Measurements from ENCODE around the gene CAP2. TPM values are rescaled to one million over a fixed set of nuclear protein-coding genes. Genes with fewer than 3 reads are reported as not detected.
A peak's percentile ranks its signal among the peaks of the same experiment; 100 is the strongest.

CAP2 gene
- total and polyA plus RNA-seq, 5 experiments from 2014 or later, result not detected

- Mint-ChIP-seq H3K9me3 (no peaks in the 10 kb centered on the region), H3K4me1 (peaks cover 7 to 29% (median 19%) of the 10 kb centered on the region in 4 donors), H3K27me3 (no peaks in the 10 kb centered on the region), H3K36me3 (no peaks in the 10 kb centered on the region), H3K27ac (peak overlapping the region in 2 of 10 donors; percentile 33 to 53), H3K4me3 (no peak overlapping the region)
- no peak for ATAC-seq
- DNase-seq, result no peak
- POLR2A ChIA-PET, result interaction anchor here (4.7 kb wide), 1 partner anchor 13 kb away, joined by 35 read pairs; the partner anchor contains the start of gene FAM8A1
These were observed 194.6 kb downstream of the CAP2 start for GRCh38 chr6:17588011-17588410.

- Mint-ChIP-seq H3K27ac (peak overlapping the region in 9 of 10 donors; percentile 58 to 92 (median 84)), H3K36me3 (no peaks in the 10 kb centered on the region), H3K4me1 (peaks cover 7 to 28% (median 17%) of the 10 kb centered on the region in 4 donors), H3K4me3 (peak overlapping the region in 8 of 10 donors; percentile 7 to 83 (median 39)), H3K9me3 (no peaks in the 10 kb centered on the region), H3K27me3 (no peaks in the 10 kb centered on the region)
- ATAC-seq, result peak; percentile 98 to 99
- DNase-seq, result peak in 9 of 10 donors; percentile 9 to 76 (median 51)
- POLR2A ChIA-PET, result interaction anchor here (0.8 to 4.7 kb wide), 4 partner anchors 10 to 117 kb away, joined by 3 to 35 read pairs (median 4); partner anchors contain the start of genes FAM8A1 and NUP153
These were observed 196.2 kb downstream of the CAP2 start for GRCh38 chr6:17589406-17590096.

GRCh38 chr6:17591287-17591686 lies 197.9 kb downstream of the CAP2 start:
- Mint-ChIP-seq H3K27me3 (no peaks in the 10 kb centered on the region), H3K27ac (peak overlapping the region in 2 of 10 donors; percentile 15 to 34), H3K4me3 (no peak overlapping the region), H3K36me3 (no peaks in the 10 kb centered on the region), H3K4me1 (peaks cover 7 to 21% (median 17%) of the 10 kb centered on the region in 4 donors), H3K9me3 (no peaks in the 10 kb centered on the region)
- DNase-seq (no peak), ATAC-seq (no peak)
- POLR2A ChIA-PET, result interaction anchor here (1.1 to 4.7 kb wide), 2 partner anchors 9 to 115 kb away, joined by 3 to 35 read pairs; partner anchors contain the start of gene FAM8A1

GRCh38 chr6:17593246-17593645 lies 199.9 kb downstream of the CAP2 start:
- Mint-ChIP-seq H3K4me1 (peaks cover 7 to 20% (median 17%) of the 10 kb centered on the region in 4 donors), H3K4me3 (no peak overlapping the region), H3K27ac (peak overlapping the region in 1 of 10 donors; percentile 21), H3K36me3 (no peaks in the 10 kb centered on the region), H3K27me3 (no peaks in the 10 kb centered on the region), H3K9me3 (no peaks in the 10 kb centered on the region)
- no peak for ATAC-seq
- POLR2A ChIA-PET, result no interaction called here
- no peak for DNase-seq

- DNase-seq, result no peak
- peaks cover under 1 to 16% (median 7%) of the 10 kb centered on the region in 4 donors for H3K4me1 Mint-ChIP-seq
- ATAC-seq, result no peak
- H3K27me3 Mint-ChIP-seq, result no peaks in the 10 kb centered on the region
- no peaks in the 10 kb centered on the region for H3K36me3 Mint-ChIP-seq
- no peaks in the 10 kb centered on the region for H3K9me3 Mint-ChIP-seq
- POLR2A ChIA-PET, result interaction anchor here (0.7 kb wide), 1 partner anchor 111 kb away, joined by 6 read pairs; the partner anchor contains the start of gene NUP153
- no peak overlapping the region for H3K27ac Mint-ChIP-seq
- no peak overlapping the region for H3K4me3 Mint-ChIP-seq
These were observed 202.7 kb downstream of the CAP2 start for GRCh38 chr6:17596085-17596484.

GRCh38 chr6:17599877-17600526 lies 206.6 kb downstream of the CAP2 start, which contains the start of gene FAM8A1:
Gene FAM8A1, plus strand, starts transcription at chr6:17600302. Its CDS starts 108 bp downstream, at chr6:17600410.
- H3K4me1 Mint-ChIP-seq, result peaks cover 15 to 47% (median 39%) of the 10 kb centered on the region in 4 donors
- ATAC-seq (peak; percentile 83 to 87), DNase-seq (peak; percentile 89 to 97 (median 94))
- no peaks in the 10 kb centered on the region for H3K9me3 Mint-ChIP-seq
- POLR2A ChIA-PET, result interaction anchor here (0.7 to 3.2 kb wide), 13 partner anchors 10 to 838 kb away, joined by 3 to 35 read pairs (median 4); partner anchors contain the start of genes ATXN1 and NUP153
- peak within 1 kb of the TSS; percentile 84 to 96 (median 92) for H3K27ac Mint-ChIP-seq
- H3K4me3 Mint-ChIP-seq, result peak within 1 kb of the TSS; percentile 88 to 96 (median 92)
- peaks cover 0 to 24% (median 1%) of the 10 kb centered on the region in 3 donors for H3K36me3 Mint-ChIP-seq
- no peaks in the 10 kb centered on the region for H3K27me3 Mint-ChIP-seq

- no peaks in the 10 kb centered on the region for H3K9me3 Mint-ChIP-seq
- no peaks in the 10 kb centered on the region for H3K27me3 Mint-ChIP-seq
- peak overlapping the region; percentile 88 to 96 (median 92) for H3K4me3 Mint-ChIP-seq
- peaks cover 15 to 51% (median 40%) of the 10 kb centered on the region in 4 donors for H3K4me1 Mint-ChIP-seq
- peak overlapping the region; percentile 84 to 96 (median 92) for H3K27ac Mint-ChIP-seq
- POLR2A ChIA-PET, result interaction anchor here (0.6 to 3.2 kb wide), 16 partner anchors 11 to 839 kb away, joined by 3 to 35 read pairs (median 4); partner anchors contain the start of genes ATXN1 and NUP153
- peaks cover 0 to 30% (median 1%) of the 10 kb centered on the region in 3 donors for H3K36me3 Mint-ChIP-seq
- ATAC-seq (peak; percentile 63 to 66), DNase-seq (peak; percentile 30 to 72 (median 49))
These were observed 207.4 kb downstream of the CAP2 start for GRCh38 chr6:17600527-17601385.

GRCh38 chr6:17601386-17601703 lies 207.9 kb downstream of the CAP2 start:
- H3K4me3 Mint-ChIP-seq, result peak overlapping the region; percentile 88 to 96 (median 92)
- peaks cover 0 to 34% (median 3%) of the 10 kb centered on the region in 3 donors for H3K36me3 Mint-ChIP-seq
- DNase-seq, result no peak
- peak overlapping the region; percentile 83 to 96 (median 90) for H3K27ac Mint-ChIP-seq
- H3K27me3 Mint-ChIP-seq, result no peaks in the 10 kb centered on the region
- H3K9me3 Mint-ChIP-seq, result no peaks in the 10 kb centered on the region
- peaks cover 15 to 53% (median 42%) of the 10 kb centered on the region in 4 donors for H3K4me1 Mint-ChIP-seq
- POLR2A ChIA-PET, result interaction anchor here (0.6 to 3.2 kb wide), 12 partner anchors 11 to 554 kb away, joined by 3 to 35 read pairs (median 4); partner anchors contain the start of gene NUP153
- ATAC-seq, result no peak

- DNase-seq (no peak), ATAC-seq (no peak)
- Mint-ChIP-seq H3K36me3 (peaks cover 0 to 43% (median 7%) of the 10 kb centered on the region in 3 donors), H3K27ac (peak overlapping the region in 6 of 10 donors; percentile 44 to 83 (median 74)), H3K9me3 (no peaks in the 10 kb centered on the region), H3K4me1 (peaks cover 15 to 56% (median 47%) of the 10 kb centered on the region in 4 donors), H3K27me3 (no peaks in the 10 kb centered on the region), H3K4me3 (peak overlapping the region; percentile 26 to 93 (median 89))
- POLR2A ChIA-PET, result interaction anchor here (0.5 to 0.7 kb wide), 2 partner anchors 555 to 1370 kb away, joined by 3 to 4 read pairs; no protein-coding TSS in a partner anchor
These were observed 209.5 kb downstream of the CAP2 start for GRCh38 chr6:17602888-17603287.

GRCh38 chr6:17606606-17607005 lies 213.2 kb downstream of the CAP2 start:
- H3K4me1 Mint-ChIP-seq, result peaks cover 11 to 44% (median 36%) of the 10 kb centered on the region in 4 donors
- no peak for ATAC-seq
- H3K27ac Mint-ChIP-seq, result peak overlapping the region in 5 of 10 donors; percentile 3 to 61 (median 39)
- peaks cover 0 to 61% (median 10%) of the 10 kb centered on the region in 3 donors for H3K36me3 Mint-ChIP-seq
- no peaks in the 10 kb centered on the region for H3K9me3 Mint-ChIP-seq
- H3K27me3 Mint-ChIP-seq, result no peaks in the 10 kb centered on the region
- DNase-seq, result no peak
- no peak overlapping the region for H3K4me3 Mint-ChIP-seq
- POLR2A ChIA-PET, result interaction anchor here (0.6 kb wide), 1 partner anchor 97 kb away, joined by 5 read pairs; no protein-coding TSS in a partner anchor
